ENCODE data around the gene FCGR1A.
"Not testable (repeated sequence)": the region's sequence is repeated elsewhere in the genome, so short reads cannot be mapped to it uniquely, and the experiment has no call there.

FCGR1A gene

DNA sequence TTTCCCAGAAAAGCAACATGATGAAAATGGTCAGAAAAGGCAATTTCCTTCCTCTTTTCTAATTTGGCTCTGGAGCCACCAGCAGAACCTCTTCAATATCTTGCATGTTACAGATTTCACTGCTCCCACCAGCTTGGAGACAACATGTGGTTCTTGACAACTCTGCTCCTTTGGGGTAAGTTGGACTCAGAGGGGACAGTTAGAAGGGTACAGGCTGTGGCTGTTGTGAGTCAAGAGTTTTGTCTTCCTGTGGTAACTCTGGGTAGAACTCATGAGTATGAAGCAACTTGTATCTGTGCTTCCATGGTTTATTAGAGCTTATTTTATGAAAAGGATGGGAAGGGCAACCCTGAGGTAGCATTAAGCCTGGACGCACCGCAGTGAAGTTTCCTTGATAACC lies at the start of gene FCGR1A:
Gene FCGR1A (plus strand): TSS at position 95 of the 400 bp plus-strand sequence. CDS start 50 bp downstream, at position 145.
- not testable (repeated sequence) for DNase-seq (ENCODE audit: low read depth in 2 of 2)

DNA sequence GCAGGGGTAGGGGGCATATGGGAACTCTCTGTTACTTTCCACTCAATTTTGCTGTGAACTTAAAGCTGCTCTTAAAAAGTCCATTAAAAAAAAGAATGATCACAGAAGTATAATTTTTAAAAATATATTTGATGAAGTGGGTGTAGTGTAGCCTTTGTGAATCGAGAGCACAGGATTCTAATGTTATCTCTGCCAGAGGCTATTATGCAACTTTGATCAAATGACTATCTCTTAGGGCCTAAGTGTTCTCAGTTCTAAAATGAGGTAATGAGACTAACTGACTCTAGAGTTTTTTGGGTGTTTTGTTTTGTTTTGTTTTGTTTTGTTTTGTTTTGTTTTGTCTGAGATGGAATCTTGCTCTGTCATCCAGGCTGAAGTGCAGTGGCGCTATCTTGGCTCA lies 49.7 kb upstream of the FCGR1A start:
- not testable (repeated sequence) for DNase-seq (ENCODE audit: low read depth in 2 of 2)

DNA sequence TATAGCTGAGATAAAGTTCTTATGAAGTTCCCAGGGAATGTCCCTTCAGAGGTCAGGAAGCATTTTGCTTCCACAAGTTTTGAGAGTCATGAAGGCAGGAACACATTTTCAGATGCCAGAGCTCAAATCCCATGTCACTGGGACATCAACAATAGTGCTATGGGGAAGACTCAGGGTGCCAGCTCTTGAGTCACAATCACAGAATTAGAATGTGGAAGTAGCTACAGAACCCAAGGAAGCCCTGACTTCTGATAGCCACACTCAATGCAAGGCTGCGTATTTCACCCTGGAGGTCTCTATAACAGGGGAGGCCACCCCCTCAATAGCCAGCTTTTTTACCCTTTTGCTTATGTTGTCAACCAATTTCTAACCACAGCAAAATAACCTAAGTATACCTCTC lies 47.8 kb upstream of the FCGR1A start:
- not testable (repeated sequence) for DNase-seq (ENCODE audit: low read depth in 2 of 2)

DNA sequence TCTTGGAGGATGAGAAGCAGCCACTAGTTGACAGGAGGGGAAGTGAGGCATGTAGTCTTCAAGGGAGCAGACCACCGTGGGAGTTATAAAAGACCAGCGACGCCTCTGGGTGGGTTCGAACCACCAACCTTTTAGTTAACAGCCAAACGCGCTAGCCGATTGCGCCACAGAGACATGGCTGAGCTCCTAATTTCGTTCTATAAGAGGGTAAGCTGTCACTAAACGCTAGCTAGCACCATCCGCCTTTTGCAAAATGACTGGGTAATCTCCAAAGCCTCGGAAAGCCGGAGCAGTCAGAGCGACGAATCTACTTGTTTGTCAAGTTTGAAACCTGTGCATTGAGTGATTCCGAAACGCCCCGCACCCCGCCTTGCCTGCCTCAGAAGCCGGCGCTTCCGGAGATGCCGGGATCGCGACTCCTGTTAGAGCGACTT lies 42.3 kb upstream of the FCGR1A start:
- not testable (repeated sequence) for DNase-seq (ENCODE audit: low read depth in 2 of 2)

DNA sequence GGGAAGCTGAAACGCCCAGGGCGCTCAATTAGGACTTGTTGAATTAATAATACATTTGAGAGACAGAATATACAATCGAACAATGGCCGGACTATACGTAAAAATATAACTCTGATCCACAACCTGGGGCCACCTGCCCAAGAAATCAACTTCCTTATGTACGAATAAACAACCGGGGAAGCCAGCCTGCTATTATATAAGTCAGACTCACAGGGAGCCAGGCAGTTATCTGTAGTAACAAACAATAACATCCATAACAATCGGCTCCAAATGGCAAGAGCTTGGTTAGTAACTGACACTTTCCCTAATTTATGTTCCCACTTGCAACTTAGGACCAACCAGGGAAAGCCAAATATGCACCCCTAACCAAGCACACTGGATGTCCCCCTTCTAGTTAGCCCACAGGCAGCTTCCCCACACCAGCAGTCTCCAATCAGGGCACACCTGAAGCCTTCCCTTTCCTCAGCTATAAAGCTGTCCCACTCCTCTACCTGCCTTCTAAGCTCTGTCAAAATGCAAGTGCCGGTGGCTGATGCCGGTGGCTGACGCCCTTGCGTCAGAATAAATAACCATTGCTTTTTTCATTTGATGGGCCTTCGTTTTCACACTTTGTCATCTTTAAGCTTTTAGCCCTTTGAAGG lies 41.8 kb upstream of the FCGR1A start:
- not testable (repeated sequence) for DNase-seq (ENCODE audit: low read depth in 2 of 2)

DNA sequence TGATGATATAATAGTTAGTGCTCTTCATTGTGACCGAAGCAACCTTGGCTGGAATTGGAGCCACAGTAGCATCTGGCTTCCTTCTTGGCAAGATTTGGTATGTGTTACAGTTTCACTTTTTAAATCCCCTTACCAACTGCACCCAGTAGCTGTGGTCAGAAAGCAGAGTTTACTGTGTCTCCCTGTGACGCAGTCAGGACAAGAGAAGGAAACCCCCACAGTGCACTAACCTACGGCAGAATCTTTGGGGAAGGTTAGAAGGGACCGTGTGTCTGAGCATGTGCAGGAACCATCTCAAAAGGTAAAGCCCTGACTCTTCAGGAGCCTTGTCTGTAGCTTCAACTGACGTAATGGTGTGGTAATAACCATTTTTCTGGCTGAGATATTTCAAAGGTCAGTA lies 40.6 kb upstream of the FCGR1A start:
- not testable (repeated sequence) for DNase-seq (ENCODE audit: low read depth in 2 of 2)

DNA sequence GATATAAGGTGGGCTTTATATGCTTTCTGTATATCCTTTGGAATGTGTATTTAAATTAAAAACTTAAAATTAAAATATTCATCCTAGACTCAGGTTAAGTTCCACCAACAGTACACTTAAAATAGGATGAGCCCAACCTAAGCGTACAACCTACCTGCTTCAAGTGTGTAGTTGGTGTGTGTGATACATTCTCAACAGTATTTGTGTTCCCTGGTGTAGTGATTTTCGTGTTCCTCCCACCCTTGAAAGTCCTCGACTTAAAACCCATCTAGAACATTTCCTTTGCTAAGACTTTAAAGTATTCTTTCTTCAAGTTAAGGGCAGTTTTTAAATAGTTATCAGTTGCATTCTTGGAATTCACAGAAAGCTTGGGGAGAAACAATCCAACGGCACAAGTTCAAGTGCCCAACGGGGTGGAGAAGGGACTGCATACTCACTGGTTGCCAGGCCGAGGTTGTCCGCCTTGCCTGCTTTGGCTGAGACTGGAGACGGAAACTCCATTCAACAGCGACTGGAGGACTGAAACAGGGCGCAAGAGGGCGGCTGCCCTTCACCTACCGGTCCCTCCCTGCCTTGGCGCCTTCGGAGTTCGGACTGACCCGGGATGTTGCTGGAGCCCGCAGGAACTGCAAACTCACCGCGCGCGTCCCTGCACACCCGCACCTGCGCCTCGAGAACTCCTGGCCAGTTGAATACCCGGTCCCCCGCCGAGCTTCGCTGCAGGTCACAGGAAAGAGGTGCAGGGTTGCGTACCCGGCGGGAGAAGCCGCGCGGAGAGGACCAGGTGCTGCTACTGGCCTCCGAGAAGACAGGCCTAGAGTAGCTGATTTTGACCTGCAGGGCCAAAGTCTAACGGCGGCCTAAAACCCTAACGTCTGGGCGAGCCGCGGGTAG lies 35.8 kb upstream of the FCGR1A start:
- DNase-seq (ENCODE audit: low read depth in 2 of 2) = not testable (repeated sequence)

DNA sequence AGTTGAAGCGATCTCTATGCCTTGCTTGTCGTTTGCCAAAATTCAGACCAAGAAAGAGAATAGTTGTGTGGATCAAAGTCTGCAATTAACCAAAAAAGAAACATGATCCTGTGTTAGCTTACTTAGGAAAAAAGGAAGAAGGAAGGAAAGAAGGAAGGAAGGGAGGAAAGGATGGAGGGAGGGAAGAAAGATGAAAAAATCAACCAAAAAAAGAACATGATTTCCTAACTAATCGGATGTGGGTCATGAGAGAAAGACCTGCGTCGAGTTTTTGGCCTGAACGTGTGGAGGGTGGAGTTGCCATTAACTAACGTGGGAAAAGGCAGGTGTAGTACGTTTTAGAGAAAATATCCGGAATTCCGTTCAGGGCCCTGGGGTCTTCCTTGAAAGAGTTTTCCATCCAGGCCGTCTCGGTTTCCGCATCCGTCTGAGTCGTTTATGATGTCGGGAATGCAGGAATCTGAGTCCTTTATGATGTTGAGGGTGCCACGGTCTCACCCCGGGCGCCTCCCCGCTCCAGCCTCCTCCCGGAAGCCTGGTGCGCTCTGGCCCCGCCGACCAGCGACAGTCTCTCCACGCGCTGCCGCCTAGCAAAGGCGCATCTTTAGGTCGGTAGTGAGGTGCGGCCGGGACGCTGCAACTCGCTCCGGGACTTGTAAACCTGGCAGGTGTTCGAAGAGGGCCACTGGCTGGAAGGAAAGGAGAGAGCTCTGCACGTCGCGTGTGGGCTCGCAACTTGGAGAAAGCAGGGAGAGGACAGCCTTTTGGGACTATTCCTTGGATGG lies 34.9 kb upstream of the FCGR1A start:
- not testable (repeated sequence) for DNase-seq (ENCODE audit: low read depth in 2 of 2)

DNA sequence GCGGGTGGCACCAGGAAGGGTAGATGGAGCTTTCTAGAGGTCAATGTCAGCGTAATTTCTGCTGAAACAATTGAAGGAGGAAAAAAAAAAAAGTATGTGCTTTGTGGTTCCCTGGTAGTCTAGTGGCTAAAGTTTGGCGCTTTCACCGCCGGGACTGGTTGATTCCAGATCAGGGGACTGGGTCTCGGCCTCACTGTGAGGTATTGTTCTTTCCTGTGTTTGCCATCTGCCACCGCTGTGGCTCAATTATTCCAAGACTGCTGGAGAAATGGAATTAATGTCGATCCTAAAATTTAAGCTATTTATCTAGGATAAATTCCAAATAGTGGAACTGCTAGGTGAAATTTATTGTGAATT lies 34.4 kb upstream of the FCGR1A start:
- not testable (repeated sequence) for DNase-seq (ENCODE audit: low read depth in 2 of 2)

DNA sequence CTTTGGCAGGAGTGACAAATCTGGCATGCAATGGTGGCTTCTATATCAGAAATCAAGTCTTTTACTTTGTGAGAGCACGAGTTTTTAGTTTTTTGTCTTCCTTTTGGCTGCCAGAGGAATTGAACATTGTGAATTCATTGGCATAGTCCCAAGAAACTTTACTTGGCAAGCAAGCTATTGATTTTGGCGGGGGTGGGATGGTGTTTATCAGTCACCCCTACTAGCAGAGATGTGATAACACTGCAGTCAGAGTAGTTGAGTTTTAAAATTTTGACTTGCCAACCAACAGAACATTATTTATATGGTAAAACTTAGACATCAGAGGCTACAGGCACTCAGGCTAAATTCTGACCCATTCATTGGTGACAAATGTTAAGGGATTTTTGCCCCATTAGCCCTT lies 31.9 kb upstream of the FCGR1A start:
- DNase-seq (ENCODE audit: low read depth in 2 of 2) = not testable (repeated sequence)

DNA sequence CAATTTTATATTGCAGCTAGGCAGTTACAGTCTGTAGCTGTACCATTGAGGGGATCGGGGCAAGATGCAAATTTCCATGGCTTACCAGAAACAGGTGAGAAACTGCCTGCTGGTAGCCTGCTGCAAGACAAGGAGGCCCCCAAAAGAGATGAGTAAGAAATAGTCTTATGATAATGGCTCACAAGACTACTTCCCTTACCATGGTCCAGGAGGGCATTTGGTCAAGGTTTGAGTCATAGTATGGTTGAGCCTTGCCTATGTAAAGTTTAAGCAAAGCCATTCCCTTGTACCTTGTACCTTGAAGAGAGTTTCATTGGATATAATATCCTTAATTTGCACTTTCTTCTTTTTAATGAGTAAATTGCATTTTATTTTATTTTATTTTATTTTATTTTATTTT lies 30.3 kb upstream of the FCGR1A start:
- not testable (repeated sequence) for DNase-seq (ENCODE audit: low read depth in 2 of 2)

DNA sequence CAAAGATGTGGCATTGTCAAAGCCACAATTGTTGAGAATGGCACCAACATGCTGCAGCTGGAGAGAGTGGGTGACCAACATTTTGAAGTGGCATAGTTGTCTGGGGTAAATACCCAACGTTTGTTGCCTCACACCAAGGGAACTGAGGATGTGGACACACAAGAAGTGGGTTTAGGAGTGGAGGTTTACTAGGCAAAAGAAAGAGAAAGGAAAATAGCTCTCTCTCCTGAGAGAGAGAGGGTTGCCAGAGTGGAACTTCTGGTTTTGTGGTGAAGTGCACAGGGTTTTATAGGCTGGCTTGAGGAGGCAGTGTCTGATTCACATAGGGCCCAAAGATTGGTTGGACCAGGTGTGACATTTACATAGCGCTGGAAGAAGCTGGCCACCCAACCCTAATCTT lies 29.0 kb upstream of the FCGR1A start:
- DNase-seq (ENCODE audit: low read depth in 2 of 2) = not testable (repeated sequence)

DNA sequence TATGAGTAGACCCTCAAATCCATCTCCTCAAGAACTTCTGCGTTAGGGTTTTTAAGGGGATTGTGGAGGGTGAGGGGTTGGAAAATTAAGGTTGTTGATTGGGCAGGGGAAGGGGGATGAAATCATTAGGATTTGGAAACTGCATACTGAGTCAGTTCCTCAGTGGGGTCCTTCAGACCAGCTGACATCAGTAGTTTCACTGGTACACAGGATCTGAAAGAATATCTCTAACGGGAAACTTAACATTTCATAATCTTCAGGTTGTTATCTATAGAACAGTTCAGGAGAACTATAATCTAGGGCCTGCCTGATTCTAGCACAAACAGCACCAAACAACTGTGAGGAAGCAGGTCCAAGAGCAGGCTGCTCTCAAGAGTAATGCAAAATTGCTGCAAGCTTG lies 27.2 kb upstream of the FCGR1A start:
- DNase-seq (ENCODE audit: low read depth in 2 of 2) = not testable (repeated sequence)

DNA sequence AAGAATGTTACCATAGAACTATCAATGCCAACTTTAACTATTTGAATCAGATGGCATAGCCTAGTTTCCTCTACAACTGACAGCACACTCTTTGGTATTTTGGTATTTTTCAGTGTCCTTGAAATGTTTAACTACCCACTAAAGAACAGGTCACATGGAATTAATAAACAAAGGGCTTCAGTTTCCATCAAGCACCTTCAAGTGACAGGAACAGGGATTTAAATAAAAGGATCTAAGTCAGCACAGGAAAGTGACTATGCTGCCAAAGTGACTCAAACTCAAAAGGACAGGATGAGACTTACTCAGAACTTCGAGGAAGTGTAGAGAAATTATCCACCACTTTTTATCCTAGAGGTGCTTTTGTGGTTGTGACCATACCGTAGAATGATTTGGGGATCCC lies 20.2 kb upstream of the FCGR1A start:
- not testable (repeated sequence) for DNase-seq (ENCODE audit: low read depth in 2 of 2)

DNA sequence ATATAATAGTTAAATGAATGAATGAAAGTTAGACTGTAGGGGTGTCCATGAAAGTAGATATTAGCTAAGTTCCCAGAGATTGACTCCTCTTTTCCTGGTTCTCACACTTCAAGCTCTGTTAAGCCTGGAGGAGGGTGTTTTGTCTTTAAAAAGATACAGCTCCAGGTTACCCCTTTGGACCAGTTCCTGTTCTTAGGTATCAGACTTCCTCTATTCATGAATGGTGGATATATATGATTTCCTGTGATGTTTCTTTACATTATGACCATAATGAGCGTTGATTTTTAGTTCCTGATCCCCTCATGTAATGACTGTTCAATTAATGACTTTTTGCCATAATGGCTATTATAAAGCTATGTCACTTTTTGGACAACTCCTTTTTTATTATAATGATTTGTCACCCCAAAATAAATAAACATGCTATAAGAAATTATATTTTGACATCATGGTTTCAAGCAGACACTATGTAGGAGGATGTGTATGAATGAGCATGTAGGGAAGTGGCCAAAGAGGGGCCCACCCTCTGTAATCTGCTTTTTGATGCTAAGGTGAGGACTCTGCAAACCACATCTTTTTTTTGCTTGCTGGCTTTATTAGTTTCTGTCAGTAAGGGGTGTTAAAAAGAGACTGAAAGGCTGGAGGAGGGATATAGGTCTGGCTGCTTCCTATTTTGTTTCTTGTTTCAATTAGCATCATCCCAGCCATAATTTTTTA lies 18.2 kb upstream of the FCGR1A start:
- DNase-seq (ENCODE audit: low read depth in 2 of 2) = not testable (repeated sequence)

DNA sequence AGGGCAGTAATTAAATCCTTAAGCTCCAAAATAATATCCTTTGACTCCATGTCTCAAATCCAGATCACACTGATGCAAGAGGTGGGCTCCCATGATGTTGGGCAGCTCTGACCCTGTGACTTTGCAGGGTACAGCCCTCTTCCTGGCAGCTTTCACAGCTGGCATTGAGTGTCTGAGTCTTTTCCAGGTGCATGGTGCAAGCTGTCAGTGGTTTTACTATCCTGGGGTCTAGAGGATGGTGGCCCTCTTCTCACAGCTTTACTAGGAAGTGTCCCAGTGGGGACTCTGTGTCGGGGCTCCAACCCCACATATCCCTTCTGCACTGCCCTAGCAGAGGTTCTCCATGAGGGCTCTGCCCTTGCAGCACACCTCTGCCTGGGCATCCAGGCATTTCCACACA lies 16.3 kb upstream of the FCGR1A start:
- not testable (repeated sequence) for DNase-seq (ENCODE audit: low read depth in 2 of 2)

DNA sequence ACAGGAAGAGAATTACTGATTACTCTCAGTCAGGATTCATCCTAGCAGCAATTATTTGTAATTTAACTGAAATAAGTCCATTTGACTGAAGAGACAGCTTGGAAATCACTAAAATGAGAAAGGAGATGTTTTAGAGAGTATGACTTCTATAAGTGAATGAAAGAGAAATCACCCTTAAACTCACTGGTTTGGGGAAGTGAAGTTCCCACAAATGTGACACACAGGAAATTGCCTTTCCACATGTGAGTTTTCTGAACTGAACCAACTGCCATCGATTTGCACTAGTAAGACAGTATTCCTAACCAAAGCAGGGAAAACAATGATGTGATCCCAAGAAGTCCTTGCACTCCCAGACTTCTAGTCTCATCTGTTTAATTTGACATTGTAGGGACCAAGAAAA lies 13.3 kb upstream of the FCGR1A start:
- not testable (repeated sequence) for DNase-seq (ENCODE audit: low read depth in 2 of 2)

DNA sequence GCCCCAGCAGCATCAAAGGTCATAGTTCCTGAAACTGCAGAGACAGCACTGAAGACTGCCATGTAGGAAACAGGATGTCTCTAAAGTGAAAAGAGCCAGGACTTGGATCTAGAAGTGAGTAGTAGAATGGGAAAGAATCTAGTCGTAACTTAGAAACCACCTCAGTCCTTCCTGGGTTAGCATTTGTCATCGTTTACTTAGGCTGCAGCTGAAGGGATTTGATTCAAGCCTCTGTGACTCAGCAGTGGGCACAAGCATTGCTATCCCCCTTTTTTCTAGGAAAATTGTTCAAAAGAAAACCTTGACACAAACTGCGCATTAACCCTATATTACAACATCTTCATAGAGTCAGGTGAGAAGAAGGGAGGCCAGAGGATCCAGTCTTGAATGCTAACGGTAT lies 11.8 kb upstream of the FCGR1A start:
- not testable (repeated sequence) for DNase-seq (ENCODE audit: low read depth in 2 of 2)

DNA sequence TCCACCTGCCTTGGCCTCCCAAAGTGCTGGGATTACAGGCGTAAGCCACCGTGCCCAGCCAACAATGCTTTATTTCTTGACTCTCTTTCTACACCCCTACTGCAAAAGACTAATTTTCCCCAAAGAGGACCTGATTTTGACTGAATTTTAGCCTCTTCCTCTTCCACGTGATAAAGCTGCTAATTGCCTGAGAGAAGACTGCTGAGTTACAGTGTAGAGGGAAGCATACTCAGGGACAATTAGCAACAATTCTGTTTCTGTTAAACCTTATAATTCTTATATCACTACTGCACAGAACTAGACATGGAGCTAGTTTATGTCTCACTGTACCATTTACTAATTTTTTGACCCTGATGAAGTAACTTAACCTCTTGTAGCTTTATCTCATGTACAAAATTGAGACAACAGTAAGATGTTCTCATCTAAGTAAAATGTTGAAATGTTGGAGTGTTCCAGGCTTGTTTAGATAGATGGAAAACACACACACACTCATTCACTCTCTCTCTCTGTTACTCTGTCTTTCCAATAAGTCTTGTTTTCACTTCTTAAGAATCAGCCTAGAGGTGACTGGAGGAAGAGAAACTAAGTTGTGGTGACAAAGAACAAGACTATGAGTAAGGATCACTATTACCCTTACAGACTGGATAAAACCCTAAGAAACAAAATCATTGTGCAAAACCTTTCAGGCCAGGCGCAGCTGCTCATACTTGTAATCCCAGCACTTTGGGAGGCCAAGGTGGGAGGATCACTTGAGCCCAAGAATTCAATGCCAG lies 10.7 kb upstream of the FCGR1A start:
- DNase-seq (ENCODE audit: low read depth in 2 of 2) = not testable (repeated sequence)

DNA sequence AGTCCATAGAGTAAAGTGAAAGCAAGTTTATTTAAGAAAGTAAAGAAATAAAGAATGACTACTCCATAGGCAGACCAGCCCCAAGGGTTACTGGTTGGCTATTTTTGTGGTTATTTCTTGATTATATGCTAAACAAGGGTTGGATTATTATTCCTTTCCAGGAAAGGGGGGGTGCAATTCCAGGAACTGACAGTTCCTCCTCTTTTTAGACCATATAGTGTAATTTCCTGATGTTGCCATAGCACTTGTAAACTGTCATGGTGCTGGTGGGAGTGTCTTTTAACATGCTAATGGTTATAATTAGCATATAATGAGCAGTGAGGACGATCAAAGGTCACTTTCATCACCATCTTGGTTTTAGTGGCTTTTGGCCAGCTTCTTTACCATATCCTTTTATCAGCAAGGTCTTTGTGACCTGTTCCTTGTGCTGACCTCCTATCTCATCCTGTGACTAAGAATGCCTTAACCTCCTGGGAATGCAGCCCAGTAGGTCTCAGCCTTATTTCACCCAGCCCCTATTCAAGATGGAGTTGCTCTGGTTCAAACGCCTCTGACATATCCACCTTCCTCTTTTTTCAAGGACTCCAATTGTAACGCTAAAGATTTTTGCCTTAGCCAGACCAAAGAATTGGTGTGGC lies 6.9 kb upstream of the FCGR1A start:
- not testable (repeated sequence) for DNase-seq (ENCODE audit: low read depth in 2 of 2)

Data from stimulated activated CD8-positive, alpha-beta memory T cell treated with anti-CD3 and anti-CD28 coated beads, Interleukin-7, amount 100 ng/mL, for 1 hour (primary cell).